IMR-90 (cell line): ENCODE measurements around the gene PCED1B. TPM values are rescaled to one million over a fixed set of nuclear protein-coding genes. Genes with fewer than 3 reads are reported as not detected.

ENCODE experiments used
- ATAC-seq: fragments of 200-7000 bp; cut with Tn5 transposase; 2 replicates; pipeline ENCODE4 v1.9.1; 2020; ENCODE audit warnings: low read depth, mild to moderate bottlenecking, moderate library complexity
- BruUV-seq: library from RNA; stranded (reverse); fragments of 400-500 nt; replicated peaks from 2 replicates; lab custom pipeline; 2021; lab: Mats Ljungman, UMichigan
- CTCF ChIA-PET: fragments of 300-600 bp; formaldehyde crosslinking; extraction: SDS; loops from one replicate; lab custom pipeline; 2021; ENCODE audit warnings: antibody characterized with exemption; lab: Yijun Ruan, JAX
- POLR2A ChIA-PET: fragments of 300-600 bp; sonication (Branson Sonifier 250); formaldehyde crosslinking; loops from one replicate; lab custom pipeline; 2022; ENCODE audit warnings: antibody characterized with exemption; ENCODE audit not compliant: unreplicated experiment; lab: Charles Lee
- DNase-seq: peaks from one replicate; pipeline ENCODE4 v3.0.0; 2013
- H2AFZ ChIP-seq: replicated peaks from 2 replicates; pipeline ENCODE3; 2013; ENCODE audit warnings: low read length, mild to moderate bottlenecking; ENCODE audit not compliant: poor library complexity
- H2AK5ac ChIP-seq: 2 replicates; pipeline ENCODE4 v1.6.1; 2013; ENCODE audit warnings: low read depth, low read length, inconsistent platforms
- H2AK9ac ChIP-seq: replicated peaks from 2 replicates; pipeline ENCODE3; 2013; ENCODE audit warnings: mild to moderate bottlenecking, low read depth, low read length, moderate library complexity; ENCODE audit not compliant: poor library complexity
- H2BK120ac ChIP-seq: 2 replicates; pipeline ENCODE4 v1.6.1; 2013; ENCODE audit warnings: low read depth, low read length, inconsistent platforms
- H2BK15ac ChIP-seq: 3 replicates; pipeline ENCODE4 v1.6.1; 2013; ENCODE audit warnings: low read depth, low read length, inconsistent platforms
- H2BK20ac ChIP-seq: 2 replicates; pipeline ENCODE4 v1.6.1; 2013; ENCODE audit warnings: low read depth, mild to moderate bottlenecking, inconsistent platforms, low read length, moderate library complexity
- H2BK5ac ChIP-seq: 2 replicates; pipeline ENCODE4 v1.6.1; 2013; ENCODE audit warnings: mild to moderate bottlenecking, low read depth, low read length, inconsistent platforms; ENCODE audit not compliant: poor library complexity, severe bottlenecking
- H3K14ac ChIP-seq: replicated peaks from 2 replicates; pipeline ENCODE4 v1.6.1; 2013; ENCODE audit warnings: low read depth, low read length, inconsistent platforms
- H3K18ac ChIP-seq: 2 replicates; pipeline ENCODE4 v1.6.1; 2013; ENCODE audit warnings: low read depth, low read length, control low read depth
- H3K23ac ChIP-seq: 2 replicates; pipeline ENCODE4 v1.6.1; 2013; ENCODE audit warnings: low read depth, low read length, inconsistent platforms
- H3K27ac ChIP-seq: 2 replicates; pipeline ENCODE4 v1.5.1; 2013; ENCODE audit warnings: mild to moderate bottlenecking, control low read depth, low read length; ENCODE audit not compliant: insufficient read depth
- H3K27me3 ChIP-seq: 2 replicates; pipeline ENCODE4 v1.6.1; 2013; ENCODE audit warnings: low read length; ENCODE audit not compliant: control insufficient read depth, insufficient read depth
- H3K36me3 ChIP-seq: 2 replicates; pipeline ENCODE4 v1.6.1; 2013; ENCODE audit warnings: low read length, mixed read lengths; ENCODE audit not compliant: control insufficient read depth, insufficient read depth
- H3K4ac ChIP-seq: 2 replicates; pipeline ENCODE4 v1.6.1; 2013; ENCODE audit warnings: low read depth, low read length, inconsistent platforms
- H3K4me1 ChIP-seq: 2 replicates; pipeline ENCODE4 v1.6.1; 2013; ENCODE audit warnings: low read length, mixed read lengths; ENCODE audit not compliant: control insufficient read depth, insufficient read depth
- H3K4me2 ChIP-seq: 2 replicates; pipeline ENCODE4 v1.6.1; 2013; ENCODE audit warnings: low read depth, mild to moderate bottlenecking, control low read depth, low read length, moderate library complexity
- H3K4me3 ChIP-seq: 2 replicates; pipeline ENCODE4 v1.5.1; 2013; ENCODE audit warnings: low read depth, mild to moderate bottlenecking, control low read depth, low read length, moderate library complexity; ENCODE audit not compliant: insufficient read depth
- H3K56ac ChIP-seq: 2 replicates; pipeline ENCODE4 v1.6.1; 2013; ENCODE audit warnings: low read length, inconsistent platforms; ENCODE audit not compliant: insufficient read depth; ENCODE audit errors: extremely low read depth
- H3K79me1 ChIP-seq, 2 experiments: 2 replicates each; pipeline ENCODE4 v1.6.1; 2013; ENCODE audit warnings: low read length in 2 of 2, inconsistent platforms in 1 of 2, low read depth in 1 of 2
- H3K9ac ChIP-seq: 2 replicates; pipeline ENCODE4 v1.6.1; 2013; ENCODE audit warnings: low read depth, low read length, control low read depth
- H3K9me1 ChIP-seq: 2 replicates; pipeline ENCODE4 v1.6.1; 2013; ENCODE audit warnings: low read length, inconsistent platforms; ENCODE audit not compliant: insufficient read depth
- H3K9me3 ChIP-seq: 2 replicates; pipeline ENCODE4 v1.6.1; 2013; ENCODE audit warnings: low read length; ENCODE audit not compliant: control insufficient read depth, insufficient read depth
- H4K20me1 ChIP-seq: 2 replicates; pipeline ENCODE4 v1.6.1; 2013; ENCODE audit warnings: low read length, inconsistent platforms; ENCODE audit not compliant: insufficient read depth
- H4K5ac ChIP-seq: 2 replicates; pipeline ENCODE4 v1.6.1; 2013; ENCODE audit warnings: mild to moderate bottlenecking, low read depth, low read length, control low read depth
- H4K8ac ChIP-seq, 2 experiments: 2 replicates each; pipeline ENCODE4 v1.6.1; 2013; ENCODE audit warnings: low read depth in 2 of 2, low read length in 2 of 2, control low read depth in 1 of 2, inconsistent platforms in 1 of 2
- H4K91ac ChIP-seq: 2 replicates; pipeline ENCODE4 v1.6.1; 2013; ENCODE audit warnings: low read depth, low read length, inconsistent platforms; ENCODE audit not compliant: insufficient read depth
- BHLHE40 ChIP-seq: fragments of 150-350 bp; IDR thresholded peaks from 2 replicates; pipeline ENCODE4 v1.6.1; 2016; ENCODE audit warnings: mild to moderate bottlenecking, low read depth, low read length
- CEBPB ChIP-seq: IDR thresholded peaks from 2 replicates; pipeline ENCODE4 v1.6.1; 2012; ENCODE audit warnings: low read depth, low read length, improper control_type of control experiment
- CHD1 ChIP-seq: IDR thresholded peaks from 2 replicates; pipeline ENCODE4 v1.6.1; 2012; ENCODE audit warnings: low read depth, low read length, improper control_type of control experiment
- CTCF ChIP-seq: conservative IDR thresholded peaks from 2 replicates; pipeline ENCODE4 v1.5.1; 2012; ENCODE audit warnings: mild to moderate bottlenecking, low read depth, low read length, improper control_type of control experiment
- ELK1 ChIP-seq: fragments of 150-350 bp; IDR thresholded peaks from 2 replicates; pipeline ENCODE4 v1.6.1; 2016; ENCODE audit warnings: low read depth, mild to moderate bottlenecking, low read length, moderate library complexity, borderline replicate concordance
- FOS ChIP-seq: fragments of 150-350 bp; IDR thresholded peaks from 2 replicates; pipeline ENCODE4 v1.6.1; 2016; ENCODE audit warnings: low read depth, low read length
- MAFK ChIP-seq: IDR thresholded peaks from 2 replicates; pipeline ENCODE4 v1.6.1; 2012; ENCODE audit warnings: low read depth, low read length, improper control_type of control experiment
- MAZ ChIP-seq: IDR thresholded peaks from 2 replicates; pipeline ENCODE4 v1.6.1; 2012; ENCODE audit warnings: low read depth, mild to moderate bottlenecking, low read length, improper control_type of control experiment, moderate library complexity, borderline replicate concordance
- MXI1 ChIP-seq: IDR thresholded peaks from 2 replicates; pipeline ENCODE4 v1.6.1; 2012; ENCODE audit warnings: low read depth, mild to moderate bottlenecking, low read length, moderate library complexity, borderline replicate concordance
- NFE2L2 ChIP-seq: fragments of 150-350 bp; IDR thresholded peaks from 2 replicates; pipeline ENCODE4 v1.6.1; 2016; ENCODE audit warnings: low read depth, mild to moderate bottlenecking, low read length
- POLR2A ChIP-seq: IDR thresholded peaks from 2 replicates; pipeline ENCODE4 v1.6.1; 2012; ENCODE audit warnings: mild to moderate bottlenecking, low read depth, low read length
- RAD21 ChIP-seq: IDR thresholded peaks from 2 replicates; pipeline ENCODE4 v1.6.1; 2012; ENCODE audit warnings: low read length, improper control_type of control experiment
- RCOR1 ChIP-seq: IDR thresholded peaks from 2 replicates; pipeline ENCODE4 v1.6.1; 2012; ENCODE audit warnings: mild to moderate bottlenecking, low read length, improper control_type of control experiment; ENCODE audit not compliant: insufficient replicate concordance
- RFX5 ChIP-seq: IDR thresholded peaks from 2 replicates; pipeline ENCODE4 v1.8.0; 2012; ENCODE audit warnings: low read depth, mild to moderate bottlenecking, low read length, moderate library complexity
- SMC3 ChIP-seq: fragments of 150-350 bp; IDR thresholded peaks from 2 replicates; pipeline ENCODE4 v1.6.1; 2016; ENCODE audit warnings: low read depth, mild to moderate bottlenecking, antibody characterized with exemption, low read length, moderate library complexity
- USF2 ChIP-seq: fragments of 150-350 bp; IDR thresholded peaks from 2 replicates; pipeline ENCODE4 v1.6.1; 2017; ENCODE audit warnings: mild to moderate bottlenecking, antibody characterized with exemption, low read length, low read depth
- WGBS, 2 experiments: methylation state at CpG; one replicate each; pipeline versions ENCODE4 v1.1.5 to v1.1.7; 2013; ENCODE audit warnings: missing lambda C conversion rate in 2 of 2; ENCODE audit not compliant: insufficient read length in 1 of 2; ENCODE audit errors: extremely low coverage in 2 of 2; 5-methylcytosine and 5-hydroxymethylcytosine counted together
- dilution Hi-C: fragments of 300-500 bp; cut with HindIII; formaldehyde crosslinking; loops from one replicate; pipeline ENCODE4 v1.14.3; 2018; ENCODE audit warnings: low sequenced_read_pairs; ENCODE audit not compliant: unreplicated experiment
- in situ Hi-C: fragments of 300-500 bp; cut with MboI; formaldehyde crosslinking; loops from 3 replicates; pipeline ENCODE4 v1.14.3; 2019; ENCODE audit warnings: low sequenced_read_pairs, inconsistent platforms, mixed read lengths
- intact Hi-C: fragments of 100-400 bp; cut with micrococcal nuclease; formaldehyde crosslinking; loops from 2 replicates; pipeline ENCODE4 v1.10.0; 2022
- polyA plus RNA-seq, 3 experiments: library from polyadenylated mRNA; depleted of rRNA; stranded (reverse); fragments of >200 nt; gene quantifications; 2 replicates each; pipeline ENCODE4 v1.2.3, GENCODE V29; 2012; ENCODE audit warnings: low replicate concordance in 1 of 3
- total RNA-seq: library from RNA; depleted of rRNA; stranded (reverse); fragments of >200 nt; gene quantifications from 2 replicates; pipeline ENCODE4 v1.2.3, GENCODE V29; 2012

Gene PCED1B
- total and polyA plus RNA-seq, 2 of the 4 experiments (the other 2 are of a cell fraction), result 0.36 to 2.6 TPM

GRCh38 chr12:47120736-47121135 is 41.3 kb downstream of the PCED1B start:
- no peaks in the 10 kb centered on the region for H3K9me1 ChIP-seq
- H3K79me1 ChIP-seq, result peaks cover 0 to 3% of the 10 kb centered on the region in 2 experiments; a peak in 1 of 4 replicates
- H3K36me3 ChIP-seq, result no peaks in the 10 kb centered on the region
- H4K91ac ChIP-seq, result no peak overlapping the region; the same call in 1 of the 2 replicates
- H3K23ac ChIP-seq, result peak overlapping the region; percentile 24; the same call in 1 of the 2 replicates
- no peak overlapping the region for H4K5ac ChIP-seq
- CTCF ChIA-PET, result no interaction called here
- H3K9me3 ChIP-seq, result no peaks in the 10 kb centered on the region
- intact Hi-C loops, result no loop called here
- WGBS, 2 experiments, result no CpG with 5 or more reads among the region's 3 CpGs
- H3K18ac ChIP-seq, result no peak overlapping the region; the same call in 1 of the 2 replicates
- H3K27me3 ChIP-seq, result no peaks in the 10 kb centered on the region
- no peak overlapping the region for H3K56ac ChIP-seq
- H3K4ac ChIP-seq, result no peak overlapping the region
- no peak overlapping the region for H2BK20ac ChIP-seq
- H2BK120ac ChIP-seq, result no peak overlapping the region
- POLR2A ChIA-PET, result no interaction called here
- H2AFZ ChIP-seq, result no peak overlapping the region
- no peak overlapping the region for H2AK5ac ChIP-seq
- no peak overlapping the region for H2BK15ac ChIP-seq
- H2BK5ac ChIP-seq, result peak overlapping the region; percentile 45
- H2AK9ac ChIP-seq, result no peak overlapping the region
- no peak overlapping the region for H3K14ac ChIP-seq
- TF ChIP-seq CEBPB (no peak), MAFK (no peak), SMC3 (no peak), NFE2L2 (no peak), USF2 (no peak), RCOR1 (no peak), BHLHE40 (no peak), FOS (no peak), RFX5 (no peak), MXI1 (no peak), CHD1 (no peak), CTCF (no peak), MAZ (no peak), ELK1 (no peak), POLR2A (no peak), RAD21 (no peak)
- H4K8ac ChIP-seq, result no peak overlapping the region
- in situ Hi-C loops, result no loop called here
- no TSS peak for BruUV-seq
- no peak for ATAC-seq
- no peak overlapping the region for H3K27ac ChIP-seq
- H4K20me1 ChIP-seq, result no peaks in the 10 kb centered on the region
- H3K4me2 ChIP-seq, result no peak overlapping the region
- no peaks in the 10 kb centered on the region; the same call in 1 of the 2 replicates for H3K4me1 ChIP-seq
- no peak overlapping the region for H3K4me3 ChIP-seq
- no peak overlapping the region for H3K9ac ChIP-seq
- DNase-seq, result no peak
- dilution Hi-C loops, result no loop called here
